GM18526 (cell line): ENCODE data around the gene ADAM33.

ENCODE experiments used
- POLR2A ChIP-seq: IDR thresholded peaks from 3 replicates; pipeline ENCODE4 v1.6.1; 2011; ENCODE audit not compliant: insufficient read length; ENCODE audit errors: extremely low read depth

The ADAM33 gene

DNA sequence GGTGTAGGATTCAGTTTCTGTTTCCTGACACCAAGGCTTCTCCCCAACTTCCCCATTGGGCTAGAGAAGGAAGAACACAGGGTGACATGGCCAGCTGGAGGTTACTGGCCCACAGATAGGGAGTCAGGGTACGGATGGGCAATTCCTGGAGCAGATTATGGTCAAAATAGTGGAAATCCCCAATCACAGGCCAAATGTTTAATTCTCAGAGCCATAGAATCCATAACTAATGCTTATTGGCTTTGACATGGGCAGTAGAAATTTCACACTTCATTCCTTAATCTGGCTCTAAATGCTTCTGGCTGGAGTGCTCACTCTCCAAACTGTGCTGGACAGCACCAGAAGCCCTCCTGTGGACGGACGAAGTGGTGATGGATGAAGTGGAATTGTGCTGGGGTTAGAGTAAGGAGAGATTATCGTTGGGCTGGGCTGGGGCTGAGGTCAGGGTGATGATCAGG is 29.7 kb upstream of the ADAM33 start:
- TF ChIP-seq POLR2A: no peak

GRCh38 chr20:3710703-3711483 is 29.1 kb upstream of the ADAM33 start:
- TF ChIP-seq POLR2A: no peak

- no peak for TF ChIP-seq POLR2A
Measured at GRCh38 chr20:3710011-3710466, 28.2 kb upstream of the ADAM33 start.

- TF ChIP-seq POLR2A: no peak
Measured at GRCh38 chr20:3707508-3707899, 25.7 kb upstream of the ADAM33 start.

DNA sequence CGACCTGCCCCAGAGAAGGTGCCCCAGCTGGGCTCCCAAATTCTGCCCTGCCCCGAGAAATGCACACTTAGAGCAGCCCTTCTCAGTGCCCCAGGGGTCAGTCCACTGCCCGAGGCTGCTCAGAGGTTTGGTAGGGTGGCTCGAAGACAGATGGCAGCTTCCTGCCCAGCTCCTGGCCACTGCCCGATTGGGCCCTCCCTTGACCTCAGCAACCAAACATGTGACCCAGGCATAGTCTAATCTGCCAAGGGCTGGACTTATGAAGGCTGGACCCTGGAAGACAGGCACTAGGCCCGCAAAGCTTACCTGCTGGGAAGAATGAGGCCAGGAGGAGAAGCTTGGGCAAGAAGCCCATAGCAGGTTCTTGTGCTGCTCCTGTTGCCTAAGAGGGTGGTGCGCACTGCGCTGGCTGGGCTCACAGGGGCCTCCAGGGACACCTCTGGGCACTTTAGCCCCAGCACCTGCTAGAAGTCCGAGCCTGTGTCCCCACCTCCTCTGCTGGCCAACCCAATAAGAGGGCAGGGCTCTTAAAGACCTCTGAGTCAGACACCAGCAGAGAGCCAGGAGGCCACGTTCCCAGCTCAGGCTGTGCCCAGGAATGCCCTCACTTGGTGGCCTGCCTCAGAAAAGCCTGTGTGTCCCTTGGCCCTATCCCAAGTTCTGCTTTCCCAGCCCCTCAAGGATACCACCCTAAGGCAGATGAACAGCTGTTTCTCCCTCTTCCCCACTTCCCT is 25.1 kb upstream of the ADAM33 start:
- no peak for TF ChIP-seq POLR2A

GRCh38 chr20:3705970-3706739 is 24.3 kb upstream of the ADAM33 start:
- TF ChIP-seq POLR2A: no peak

- no peak for TF ChIP-seq POLR2A
Measured at GRCh38 chr20:3705491-3705969, 23.7 kb upstream of the ADAM33 start.

DNA sequence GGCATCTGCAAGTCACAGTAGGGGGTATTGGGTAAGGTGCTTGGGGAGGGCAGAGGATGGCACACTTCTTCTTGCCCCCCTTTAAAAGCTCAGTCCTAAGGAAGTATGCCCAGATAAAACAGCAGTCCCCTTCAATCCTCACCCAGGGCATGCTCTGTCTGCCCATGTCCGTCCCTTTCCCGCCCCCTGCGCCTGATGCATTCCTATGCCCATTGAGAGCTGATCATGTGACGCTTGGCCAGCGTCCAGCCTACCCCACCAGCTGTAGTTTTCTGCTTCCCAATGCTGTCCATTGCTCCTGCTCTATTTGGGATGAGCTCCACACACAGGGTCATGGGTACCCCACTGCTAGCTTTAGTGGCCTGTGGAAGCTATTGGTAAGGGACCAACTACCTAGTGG is 22.3 kb upstream of the ADAM33 start:
- TF ChIP-seq POLR2A: no peak

- TF ChIP-seq POLR2A: no peak
Measured at GRCh38 chr20:3702611-3703391, 21.0 kb upstream of the ADAM33 start.

- no peak for TF ChIP-seq POLR2A
Measured at GRCh38 chr20:3701061-3701998, 19.5 kb upstream of the ADAM33 start.

DNA sequence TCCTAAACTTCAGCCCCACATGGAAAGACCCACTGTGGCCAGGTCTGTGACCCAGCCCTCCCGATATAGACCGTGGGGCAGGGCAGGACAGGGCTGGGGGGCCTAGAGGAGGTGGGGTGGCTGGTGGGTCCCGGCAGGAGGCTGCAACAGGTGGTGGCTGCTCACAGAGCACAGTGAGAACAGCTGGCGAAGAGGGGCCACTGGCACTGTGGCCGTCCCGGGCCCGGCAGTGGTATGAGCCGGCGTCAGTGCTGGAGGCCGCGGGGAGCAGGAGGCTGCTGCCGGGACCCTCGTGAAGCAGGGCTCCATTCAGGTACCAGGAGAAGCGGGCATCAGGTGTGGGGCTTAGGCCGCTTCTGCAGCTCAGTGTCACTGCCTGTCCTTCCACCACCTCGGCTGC is 17.2 kb upstream of the ADAM33 start:
- TF ChIP-seq POLR2A: no peak

- TF ChIP-seq POLR2A: no peak
Measured at GRCh38 chr20:3698591-3699001, 16.8 kb upstream of the ADAM33 start.

DNA sequence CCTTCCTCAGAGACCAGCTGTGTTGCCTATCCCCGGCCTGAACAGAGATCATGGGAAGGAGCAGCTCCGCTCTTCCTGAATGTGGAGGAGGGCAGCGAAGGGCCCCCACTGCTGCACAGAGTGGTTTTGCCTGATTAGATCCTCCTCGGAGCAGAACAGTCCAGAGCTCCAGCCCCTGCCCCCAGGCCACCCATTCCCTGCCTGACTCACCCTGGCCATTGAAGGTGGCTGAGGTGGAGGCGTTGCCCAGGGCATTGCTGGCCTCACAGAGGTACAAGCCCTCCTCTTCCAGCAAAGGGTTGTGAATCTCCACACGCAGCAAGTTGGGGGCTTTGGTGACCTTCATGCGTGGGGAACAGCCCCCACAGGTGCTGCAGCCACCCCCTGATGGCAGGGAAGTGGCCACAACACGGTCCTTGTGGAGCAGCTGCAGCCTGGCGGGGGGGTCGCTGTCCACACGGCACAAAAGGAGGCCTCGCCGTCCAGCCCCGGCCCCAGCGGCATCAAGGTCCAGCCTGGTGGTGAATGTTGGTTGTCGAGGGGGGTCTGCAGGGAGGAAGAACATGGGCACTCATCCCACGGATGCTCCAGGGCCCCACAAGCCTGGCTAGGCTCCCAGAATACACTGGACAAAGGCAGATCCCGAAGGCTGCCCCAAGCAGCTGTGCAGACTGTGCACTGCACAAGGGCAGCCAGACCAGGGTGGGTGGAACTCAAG is 15.9 kb upstream of the ADAM33 start:
- no peak for TF ChIP-seq POLR2A
